Astrocyte (in vitro differentiated cells and primary cell): ENCODE results near the gene MPHOSPH9. TPM values are rescaled to one million over a fixed set of nuclear protein-coding genes. Genes with fewer than 3 reads are reported as not detected.

ENCODE experiments used
- DNase-seq: peaks from one replicate; pipeline ENCODE4 v3.0.0-alpha.2; 2010; ENCODE audit warnings: low read depth
- FAIRE-seq: peaks from 2 replicates; lab custom pipeline; 2011; peaks lifted over from hg19 to GRCh38; lab: Jason Lieb, UNC
- H2AFZ ChIP-seq: 2 replicates; pipeline ENCODE4 v1.6.0; 2012; ENCODE audit warnings: low read depth, low read length, inconsistent platforms
- H3K27ac ChIP-seq: 2 replicates; pipeline ENCODE4 v1.5.1; 2011; ENCODE audit warnings: low read depth, low read length, inconsistent platforms
- H3K27me3 ChIP-seq: 2 replicates; pipeline ENCODE4 v1.6.0; 2011; ENCODE audit warnings: low read length, inconsistent platforms; ENCODE audit not compliant: insufficient read depth
- H3K36me3 ChIP-seq: 2 replicates; pipeline ENCODE4 v1.5.1; 2011; ENCODE audit warnings: low read length, inconsistent platforms; ENCODE audit not compliant: insufficient read depth
- H3K4me1 ChIP-seq: 2 replicates; pipeline ENCODE4 v1.5.1; 2011; ENCODE audit warnings: low read length, inconsistent platforms; ENCODE audit not compliant: insufficient read depth
- H3K4me2 ChIP-seq: 2 replicates; pipeline ENCODE4 v1.6.0; 2012; ENCODE audit warnings: low read length, inconsistent platforms
- H3K4me3 ChIP-seq: 2 replicates; pipeline ENCODE4 v1.5.1; 2011; ENCODE audit warnings: low read depth, mild to moderate bottlenecking, low read length, inconsistent platforms; ENCODE audit not compliant: insufficient read depth
- H3K79me2 ChIP-seq: 2 replicates; pipeline ENCODE4 v1.6.0; 2012; ENCODE audit warnings: mild to moderate bottlenecking, low read length, inconsistent platforms; ENCODE audit not compliant: insufficient read depth
- H3K9ac ChIP-seq: 2 replicates; pipeline ENCODE4 v1.6.0; 2012; ENCODE audit warnings: mild to moderate bottlenecking, low read length, inconsistent platforms
- H3K9me3 ChIP-seq: 2 replicates; pipeline ENCODE4 v1.5.1; 2012; ENCODE audit warnings: low read depth, mild to moderate bottlenecking, low read length, inconsistent platforms; ENCODE audit not compliant: insufficient read depth
- H4K20me1 ChIP-seq: 2 replicates; pipeline ENCODE4 v1.6.0; 2012; ENCODE audit warnings: low read length, inconsistent platforms; ENCODE audit not compliant: insufficient read depth
- H3K27ac Mint-ChIP-seq: one replicate; pipeline ENCODE4 v1.8.0; 2021; ENCODE audit warnings: mild to moderate bottlenecking, mixed read lengths; ENCODE audit not compliant: unreplicated experiment
- H3K27me3 Mint-ChIP-seq: one replicate; pipeline ENCODE4 v1.8.0; 2021; ENCODE audit warnings: low read depth, mixed read lengths; ENCODE audit not compliant: unreplicated experiment
- H3K36me3 Mint-ChIP-seq: one replicate; pipeline ENCODE4 v1.8.0; 2021; ENCODE audit warnings: low read depth, mixed read lengths; ENCODE audit not compliant: unreplicated experiment
- H3K4me1 Mint-ChIP-seq: one replicate; pipeline ENCODE4 v1.8.0; 2021; ENCODE audit warnings: low read depth, mixed read lengths; ENCODE audit not compliant: unreplicated experiment
- H3K4me3 Mint-ChIP-seq: one replicate; pipeline ENCODE4 v1.8.0; 2021; ENCODE audit warnings: mild to moderate bottlenecking, moderate library complexity, mixed read lengths; ENCODE audit not compliant: unreplicated experiment
- H3K9me3 Mint-ChIP-seq: one replicate; pipeline ENCODE4 v1.8.0; 2021; ENCODE audit warnings: mild to moderate bottlenecking, mixed read lengths; ENCODE audit not compliant: unreplicated experiment
- EZH2 ChIP-seq: IDR thresholded peaks from 2 replicates; pipeline ENCODE4 v1.6.1; 2012; ENCODE audit warnings: mild to moderate bottlenecking, low read length, inconsistent platforms; ENCODE audit not compliant: insufficient read depth
- total RNA-seq: library from RNA; stranded (reverse); gene quantifications from 2 replicates; pipeline ENCODE4 v1.2.1, GENCODE V29; 2021
- TF ChIP-seq, protein P1 (sequence below): IDR thresholded peaks from 2 replicates; pipeline ENCODE4 v1.5.1; 2011; ENCODE audit warnings: low read depth, mild to moderate bottlenecking, inconsistent platforms, low read length, moderate library complexity; ENCODE audit not compliant: insufficient read depth

Gene MPHOSPH9
- total RNA-seq, 1 donor from 2014 or later, result 24.9 TPM

DNA sequence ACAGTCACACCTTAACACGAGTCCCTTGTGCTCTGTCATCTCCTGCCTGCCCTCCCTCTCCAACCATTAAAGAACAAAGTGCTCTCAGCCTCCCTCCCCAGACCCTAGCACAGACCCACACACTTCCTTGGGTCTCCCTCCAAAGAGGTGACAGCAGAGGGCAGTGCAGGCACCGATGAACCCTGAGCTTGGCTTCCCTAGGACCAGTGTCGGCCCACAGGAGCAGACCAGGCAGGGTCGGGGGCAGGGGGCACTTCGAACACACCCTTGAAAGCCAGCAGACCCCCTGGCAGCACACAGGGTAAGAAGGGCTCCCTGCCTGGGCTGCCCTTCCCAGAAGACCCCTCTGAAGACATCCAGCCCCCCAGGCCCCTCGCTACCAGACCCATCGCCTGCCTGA lies 31.7 kb upstream of the MPHOSPH9 start:
- TF ChIP-seq, protein P1, sequence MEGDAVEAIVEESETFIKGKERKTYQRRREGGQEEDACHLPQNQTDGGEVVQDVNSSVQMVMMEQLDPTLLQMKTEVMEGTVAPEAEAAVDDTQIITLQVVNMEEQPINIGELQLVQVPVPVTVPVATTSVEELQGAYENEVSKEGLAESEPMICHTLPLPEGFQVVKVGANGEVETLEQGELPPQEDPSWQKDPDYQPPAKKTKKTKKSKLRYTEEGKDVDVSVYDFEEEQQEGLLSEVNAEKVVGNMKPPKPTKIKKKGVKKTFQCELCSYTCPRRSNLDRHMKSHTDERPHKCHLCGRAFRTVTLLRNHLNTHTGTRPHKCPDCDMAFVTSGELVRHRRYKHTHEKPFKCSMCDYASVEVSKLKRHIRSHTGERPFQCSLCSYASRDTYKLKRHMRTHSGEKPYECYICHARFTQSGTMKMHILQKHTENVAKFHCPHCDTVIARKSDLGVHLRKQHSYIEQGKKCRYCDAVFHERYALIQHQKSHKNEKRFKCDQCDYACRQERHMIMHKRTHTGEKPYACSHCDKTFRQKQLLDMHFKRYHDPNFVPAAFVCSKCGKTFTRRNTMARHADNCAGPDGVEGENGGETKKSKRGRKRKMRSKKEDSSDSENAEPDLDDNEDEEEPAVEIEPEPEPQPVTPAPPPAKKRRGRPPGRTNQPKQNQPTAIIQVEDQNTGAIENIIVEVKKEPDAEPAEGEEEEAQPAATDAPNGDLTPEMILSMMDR, result no peak
- TF ChIP-seq EZH2, result no peak
- peaks cover 85% of the 10 kb centered on the region for H3K79me2 ChIP-seq
- Mint-ChIP-seq H3K4me1 (peaks cover 3% of the 10 kb centered on the region), H3K27me3 (no peaks in the 10 kb centered on the region), H3K4me3 (no peak overlapping the region), H3K9me3 (no peaks in the 10 kb centered on the region), H3K27ac (no peak overlapping the region), H3K36me3 (peaks cover 19% of the 10 kb centered on the region)
- no peak overlapping the region for H2AFZ ChIP-seq
- no peak overlapping the region for H3K4me2 ChIP-seq
- H3K9me3 ChIP-seq, result no peaks in the 10 kb centered on the region
- peaks cover 20% of the 10 kb centered on the region for H3K4me1 ChIP-seq
- no peak overlapping the region for H3K27ac ChIP-seq
- DNase-seq, result no peak
- peaks cover 41% of the 10 kb centered on the region for H3K36me3 ChIP-seq
- no peak overlapping the region for H3K4me3 ChIP-seq
- H3K27me3 ChIP-seq, result no peaks in the 10 kb centered on the region
- no peak for FAIRE-seq
- H4K20me1 ChIP-seq, result peaks cover 89% of the 10 kb centered on the region
- no peak overlapping the region for H3K9ac ChIP-seq

DNA sequence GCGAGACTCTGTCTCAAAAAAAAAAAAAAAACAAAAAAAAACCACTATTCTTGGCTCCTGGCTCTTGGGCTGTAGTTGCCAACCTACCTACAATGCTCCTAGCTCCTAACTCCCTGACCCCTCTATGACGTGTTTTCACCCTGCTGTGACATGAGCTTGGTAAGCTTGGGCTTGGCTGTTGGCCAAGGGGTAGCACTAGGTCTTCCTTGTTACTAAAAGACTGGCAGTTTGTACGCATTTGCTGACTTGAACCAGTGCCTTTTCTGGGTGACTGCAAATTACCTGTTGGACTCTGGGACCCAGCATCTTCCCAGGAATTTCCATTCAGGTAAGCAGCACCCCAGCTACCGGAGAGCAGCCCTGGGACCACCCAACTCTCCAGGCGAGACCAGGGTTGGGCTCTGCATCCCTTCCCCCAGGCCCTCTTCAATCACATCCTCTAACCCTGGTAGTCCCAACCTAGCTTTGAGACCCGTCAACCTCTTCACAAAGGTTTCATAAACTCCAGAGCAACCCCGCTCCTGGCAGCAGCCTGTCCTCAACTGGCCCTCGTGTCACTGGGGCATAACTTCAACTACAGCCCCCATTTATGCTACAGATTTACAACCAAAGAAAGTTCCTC lies 30.4 kb upstream of the MPHOSPH9 start:
- H2AFZ ChIP-seq, result no peak overlapping the region
- no peak overlapping the region for H3K9ac ChIP-seq
- no peak overlapping the region for H3K27ac Mint-ChIP-seq
- H3K4me3 Mint-ChIP-seq, result peak overlapping the region; percentile 8
- no peaks in the 10 kb centered on the region for H3K27me3 Mint-ChIP-seq
- no peak overlapping the region for H3K4me2 ChIP-seq
- no peaks in the 10 kb centered on the region for H3K27me3 ChIP-seq
- peaks cover 77% of the 10 kb centered on the region for H3K79me2 ChIP-seq
- TF ChIP-seq, protein P1, result no peak
- no peak for TF ChIP-seq EZH2
- DNase-seq, result no peak
- H3K4me1 Mint-ChIP-seq, result peaks cover 2% of the 10 kb centered on the region
- H3K4me1 ChIP-seq, result peaks cover 8% of the 10 kb centered on the region
- no peak for FAIRE-seq
- no peaks in the 10 kb centered on the region for H3K9me3 Mint-ChIP-seq
- H3K36me3 Mint-ChIP-seq, result peaks cover 24% of the 10 kb centered on the region
- H3K4me3 ChIP-seq, result no peak overlapping the region
- H4K20me1 ChIP-seq, result peaks cover 91% of the 10 kb centered on the region
- no peak overlapping the region for H3K27ac ChIP-seq
- no peaks in the 10 kb centered on the region for H3K9me3 ChIP-seq
- H3K36me3 ChIP-seq, result peaks cover 52% of the 10 kb centered on the region

DNA sequence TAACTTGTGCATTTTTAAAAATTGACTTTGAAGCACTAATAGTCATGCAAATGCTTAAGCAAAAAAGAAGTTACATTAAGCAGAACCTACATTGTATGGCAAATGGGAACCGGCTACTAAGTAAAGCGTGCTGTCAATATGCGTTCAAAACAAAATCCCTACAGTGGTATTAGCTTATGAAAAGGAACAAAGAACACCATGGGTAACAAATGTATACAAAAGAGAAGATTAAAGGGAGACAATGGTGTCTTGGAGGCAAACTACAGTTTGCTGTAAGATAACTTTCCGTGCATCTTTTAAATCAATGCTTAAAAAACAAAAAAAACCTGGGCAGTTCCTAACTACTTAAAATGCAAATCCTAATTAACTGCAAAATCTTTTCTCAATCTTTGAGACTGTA lies 28.3 kb upstream of the MPHOSPH9 start:
- no peak overlapping the region for H3K27ac Mint-ChIP-seq
- peaks cover 51% of the 10 kb centered on the region for H3K36me3 ChIP-seq

More for the DNA sequence above, 28.3 kb upstream of the MPHOSPH9 start:
- Histone ChIP-seq H2AFZ (no peak overlapping the region), H3K27ac (no peak overlapping the region), H3K79me2 (peaks cover 56% of the 10 kb centered on the region), H3K9me3 (no peaks in the 10 kb centered on the region), H3K9ac (no peak overlapping the region), H3K4me3 (no peak overlapping the region), H3K4me2 (no peak overlapping the region), H4K20me1 (peaks cover 79% of the 10 kb centered on the region), H3K27me3 (no peaks in the 10 kb centered on the region), H3K4me1 (no peaks in the 10 kb centered on the region)
- no peak for DNase-seq
- no peaks in the 10 kb centered on the region for H3K27me3 Mint-ChIP-seq
- H3K9me3 Mint-ChIP-seq, result no peaks in the 10 kb centered on the region
- FAIRE-seq, result no peak
- H3K36me3 Mint-ChIP-seq, result peaks cover 27% of the 10 kb centered on the region
- H3K4me3 Mint-ChIP-seq, result no peak overlapping the region
- no peaks in the 10 kb centered on the region for H3K4me1 Mint-ChIP-seq
- no peak for TF ChIP-seq EZH2
- TF ChIP-seq, protein P1, result no peak
